HG02943 (cell line): Measurements from ENCODE around the gene NUP98.

Experiments used
- ATAC-seq: cut with Tn5 transposase; IDR thresholded peaks from one replicate; pipeline ENCODE4 v1.9.1; 2021; ENCODE audit warnings: mild to moderate bottlenecking, low read depth, moderate library complexity; ENCODE audit not compliant: unreplicated experiment

Gene NUP98

DNA sequence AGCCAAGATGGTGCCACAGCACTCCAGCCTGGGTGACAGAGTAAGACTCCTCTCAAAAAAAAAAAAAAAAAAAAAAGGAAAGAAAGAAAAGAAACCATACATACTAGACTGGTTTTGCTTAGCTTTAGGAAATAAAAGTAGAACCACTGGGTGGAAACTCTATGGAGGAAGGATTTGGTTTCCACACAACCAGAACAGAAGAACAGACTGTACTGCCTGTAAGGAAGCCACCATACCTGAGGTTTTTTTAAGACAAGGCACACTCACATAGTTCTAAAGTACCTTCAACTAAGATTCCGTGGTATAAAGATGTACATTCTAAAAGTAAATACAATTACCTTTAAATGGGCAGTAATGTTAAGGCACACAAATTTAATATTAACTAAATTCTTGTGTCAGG, 58.6 kb downstream of the NUP98 start:
- ATAC-seq = no peak

DNA sequence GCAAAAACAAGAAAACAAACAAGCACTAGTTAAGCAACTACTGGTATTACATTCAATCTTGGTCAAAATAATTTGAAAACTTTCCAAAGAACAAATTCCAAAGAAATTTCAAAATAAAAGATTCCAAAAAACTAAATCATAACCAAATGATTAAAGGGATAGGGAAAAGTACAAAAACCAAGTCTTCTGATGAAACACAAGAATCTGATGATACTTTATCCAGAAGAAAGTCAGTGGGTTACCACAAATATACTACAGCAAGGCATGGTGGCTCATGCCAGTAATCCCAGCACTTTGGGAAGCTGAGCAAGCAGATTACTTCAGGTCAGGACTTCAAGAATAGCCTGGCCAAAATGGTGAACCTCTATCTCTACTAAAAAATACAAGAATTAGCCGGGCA, 59.1 kb downstream of the NUP98 start:
- no peak for ATAC-seq

DNA sequence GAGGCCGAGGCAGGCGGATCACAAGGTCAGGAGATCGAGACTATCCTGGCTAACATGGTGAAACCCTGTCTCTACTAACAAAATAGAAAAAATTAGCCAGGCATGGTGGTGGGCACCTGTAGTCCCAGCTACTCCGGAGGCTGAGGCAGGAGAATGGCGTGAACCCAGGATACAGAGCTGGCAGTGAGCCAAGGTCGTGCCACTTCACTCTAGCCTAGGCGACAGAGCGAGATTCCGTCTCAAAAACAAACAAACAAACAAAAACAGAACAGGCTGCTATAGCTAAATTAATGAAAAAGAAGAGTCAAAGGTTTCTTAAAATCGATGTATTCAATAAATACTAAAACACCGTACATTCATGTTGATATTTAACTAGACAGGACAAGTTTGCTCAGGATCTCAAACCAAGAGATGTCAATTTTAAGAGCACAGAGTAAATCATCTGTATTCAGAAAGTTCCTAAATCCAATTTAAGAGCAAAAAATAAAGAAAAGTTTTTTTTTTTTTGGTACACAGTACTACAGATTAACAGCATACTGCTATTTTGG, 59.9 kb downstream of the NUP98 start:
- no peak for ATAC-seq

DNA sequence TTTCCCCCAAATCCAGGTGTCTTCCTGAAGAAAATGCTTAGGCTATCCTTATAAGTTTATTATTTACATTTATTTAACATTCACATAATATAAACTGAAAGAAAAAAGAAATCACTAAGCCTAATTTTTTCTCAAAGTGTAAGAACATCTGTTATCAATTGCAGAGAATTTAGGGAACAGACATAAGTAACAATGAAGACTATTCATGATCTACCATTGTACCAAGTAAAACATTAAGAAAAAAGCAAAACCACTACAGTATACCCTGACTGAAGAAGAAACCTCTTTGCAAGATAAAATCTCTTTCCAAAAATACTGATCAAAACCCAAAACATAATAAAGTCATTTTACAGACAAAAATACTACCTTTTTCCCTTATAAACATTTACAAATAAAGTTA, 60.5 kb downstream of the NUP98 start:
- no peak for ATAC-seq

DNA sequence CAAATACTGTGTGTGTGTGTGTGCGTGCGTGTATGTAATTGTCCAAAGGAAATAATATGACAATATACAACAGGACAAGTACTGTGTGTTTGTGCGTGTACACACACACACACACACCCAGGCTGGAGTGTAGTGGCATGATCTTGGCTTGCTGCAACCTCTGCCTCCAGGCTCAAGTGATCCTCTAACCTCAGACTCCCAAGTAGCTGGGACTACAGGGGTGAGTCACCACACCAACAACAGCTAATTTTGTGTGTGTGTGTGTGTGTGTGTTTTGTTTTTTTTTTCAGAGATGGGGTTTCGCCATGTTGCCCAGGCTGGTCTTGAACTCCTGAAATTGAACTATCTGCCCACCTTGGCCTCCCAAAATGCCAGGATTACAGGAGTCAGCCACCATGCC, 61.5 kb downstream of the NUP98 start:
- no peak for ATAC-seq

DNA sequence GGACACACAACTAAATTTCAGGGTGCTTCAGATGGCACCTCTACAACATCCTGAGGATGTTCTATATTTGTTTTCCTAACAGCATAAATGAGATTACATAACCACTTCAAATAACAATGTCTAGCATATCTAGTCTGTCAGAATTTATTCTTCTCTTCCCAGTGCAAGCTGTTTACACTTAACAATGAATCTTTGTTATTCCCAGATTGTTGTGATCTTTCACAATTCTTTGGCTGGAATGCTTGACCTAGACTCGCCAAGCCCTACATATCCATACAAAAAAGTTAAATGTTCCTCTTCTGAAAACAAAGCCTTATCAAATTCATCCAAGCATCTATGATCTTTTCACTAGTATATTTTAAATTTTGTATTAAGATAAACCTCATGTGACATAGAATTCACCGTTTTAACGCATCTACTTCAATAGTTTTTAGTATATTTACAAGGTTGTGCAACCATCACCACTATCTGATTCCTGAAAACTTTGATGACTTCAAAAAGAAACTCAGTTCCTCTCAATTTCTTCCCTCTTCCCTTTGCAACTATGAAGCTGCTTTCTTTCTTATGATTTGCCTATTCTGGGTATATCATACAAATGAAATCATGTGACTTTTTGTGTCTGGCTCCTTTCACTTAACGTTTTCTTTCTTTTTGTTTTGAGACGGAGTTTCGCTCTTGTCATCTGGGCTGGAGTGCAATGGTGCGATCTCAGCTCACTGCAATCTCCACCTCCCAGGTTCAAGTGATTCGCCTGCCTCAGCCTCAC, 64.5 kb downstream of the NUP98 start:
- no peak for ATAC-seq

DNA sequence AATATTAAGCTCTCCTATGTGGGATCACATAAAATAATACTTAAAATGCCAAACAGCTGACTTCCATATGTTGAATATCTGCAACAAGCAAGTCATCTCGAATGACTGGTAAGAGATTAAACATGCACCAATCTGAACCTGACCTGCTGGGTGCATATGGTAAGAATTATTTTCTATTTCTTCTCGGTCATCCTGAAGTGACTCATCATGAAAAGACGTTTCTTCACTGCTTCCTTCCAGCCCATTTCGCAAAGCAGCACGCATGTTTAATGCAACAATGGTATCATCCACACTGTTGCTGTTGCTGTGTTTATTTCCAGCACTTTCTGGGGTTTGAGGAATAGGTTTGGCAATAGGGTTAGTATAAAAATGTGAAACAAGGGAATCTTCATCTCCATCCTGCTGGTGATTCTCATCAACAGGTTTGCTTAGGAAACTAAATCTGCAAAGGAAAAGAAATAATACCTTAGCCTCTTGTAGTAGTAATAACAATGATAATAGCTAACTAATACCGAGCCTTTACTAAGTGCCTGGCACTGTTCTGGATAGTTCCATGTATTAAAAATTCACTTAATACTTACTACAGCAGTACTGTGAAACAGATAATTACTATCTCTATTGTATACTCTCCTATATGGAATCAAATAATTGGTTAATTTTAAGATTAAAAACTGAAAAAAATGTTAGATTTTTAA, 74.2 kb downstream of the NUP98 start:
- no peak for ATAC-seq

DNA sequence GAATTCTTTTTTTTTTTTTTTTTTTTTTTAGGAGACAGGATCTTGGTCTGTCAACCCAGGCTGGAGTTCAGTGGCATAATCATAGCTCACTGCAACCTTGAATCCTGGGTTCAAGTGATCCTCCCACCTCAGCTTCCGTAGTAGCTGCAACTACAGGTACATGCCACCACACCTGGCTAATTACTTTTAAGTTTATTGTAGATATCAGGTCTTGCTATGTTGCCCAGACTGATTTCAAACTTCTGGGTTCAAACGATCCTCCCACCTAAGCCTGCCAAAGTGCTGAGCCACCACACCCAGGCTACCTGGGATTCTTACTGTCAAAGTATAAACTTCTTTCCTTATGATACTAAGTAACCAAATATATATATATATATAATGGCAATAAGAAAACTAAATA, 75.3 kb downstream of the NUP98 start:
- ATAC-seq = no peak

DNA sequence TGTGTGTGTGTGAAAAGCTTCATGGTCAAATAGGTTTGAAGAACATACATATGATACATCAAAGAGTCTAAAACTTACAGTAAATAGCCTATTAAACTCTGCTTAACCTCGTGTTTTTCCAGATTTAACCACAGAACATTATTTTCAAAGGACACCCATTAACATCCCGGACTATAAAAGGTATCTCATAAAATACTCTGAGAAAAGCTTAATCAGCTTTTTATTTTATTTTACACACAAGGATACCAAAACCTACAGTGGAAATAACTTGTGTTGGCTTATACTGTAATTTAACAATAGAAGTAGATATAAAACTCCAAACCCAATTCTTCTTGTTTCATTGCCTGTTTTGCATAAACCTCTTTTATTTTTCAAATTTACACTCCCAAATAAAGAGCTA, 76.4 kb downstream of the NUP98 start:
- no peak for ATAC-seq

DNA sequence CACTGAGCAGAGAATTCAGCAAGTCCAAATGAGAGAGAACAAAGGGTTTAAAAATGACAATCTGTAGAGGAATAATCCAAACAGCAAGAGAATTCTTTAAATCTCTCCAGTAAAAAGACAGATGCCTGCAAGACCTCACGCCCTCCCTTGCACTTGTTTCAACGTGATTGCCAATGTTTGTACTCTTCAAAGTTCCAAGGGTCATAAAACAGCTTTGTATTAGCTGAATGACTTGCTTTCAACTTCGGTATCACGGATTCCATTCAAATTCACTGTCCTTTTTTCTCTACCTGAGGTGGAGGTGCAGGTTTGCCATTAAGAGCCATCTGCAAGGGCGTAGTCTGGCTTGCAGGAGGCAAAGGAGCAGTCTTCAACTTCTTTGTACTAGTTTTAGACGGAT, 85.1 kb downstream of the NUP98 start:
- no peak for ATAC-seq

DNA sequence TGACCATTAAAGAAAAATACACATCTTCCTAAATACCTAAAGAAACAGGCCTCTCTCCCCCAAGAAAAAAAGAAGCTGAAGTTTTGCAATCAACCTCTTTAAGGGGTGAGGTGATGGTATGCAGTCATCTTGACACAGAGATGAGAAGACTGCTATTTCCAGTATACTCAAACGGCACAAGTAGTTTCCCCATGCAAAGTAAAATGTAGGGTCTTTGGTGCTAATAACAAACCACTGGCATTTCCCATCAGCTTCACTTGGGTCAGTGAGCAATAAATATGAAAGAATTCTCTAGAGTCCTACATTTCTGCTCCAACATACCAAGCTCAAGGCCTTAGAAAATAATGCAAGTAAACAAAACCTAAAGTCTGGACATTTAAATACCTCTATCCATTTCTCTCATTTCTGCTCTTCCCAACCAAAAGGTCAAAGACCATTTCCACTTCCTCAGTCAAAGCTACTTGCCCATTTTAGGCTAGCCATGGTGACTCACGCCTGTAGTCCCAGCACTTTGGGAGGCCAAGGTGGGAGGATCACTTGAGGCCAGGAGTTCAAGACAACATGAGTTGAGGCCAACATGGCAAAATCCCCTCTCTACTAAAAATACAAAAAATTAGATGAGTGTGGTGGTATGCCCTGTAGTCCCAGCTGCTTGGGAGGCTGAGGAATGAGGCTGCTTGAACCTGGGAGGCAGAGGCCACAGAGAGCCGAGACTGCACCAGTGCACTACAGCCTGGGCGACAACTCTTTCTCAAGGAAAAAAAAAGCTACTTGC, 86.7 kb downstream of the NUP98 start:
- ATAC-seq = no peak

DNA sequence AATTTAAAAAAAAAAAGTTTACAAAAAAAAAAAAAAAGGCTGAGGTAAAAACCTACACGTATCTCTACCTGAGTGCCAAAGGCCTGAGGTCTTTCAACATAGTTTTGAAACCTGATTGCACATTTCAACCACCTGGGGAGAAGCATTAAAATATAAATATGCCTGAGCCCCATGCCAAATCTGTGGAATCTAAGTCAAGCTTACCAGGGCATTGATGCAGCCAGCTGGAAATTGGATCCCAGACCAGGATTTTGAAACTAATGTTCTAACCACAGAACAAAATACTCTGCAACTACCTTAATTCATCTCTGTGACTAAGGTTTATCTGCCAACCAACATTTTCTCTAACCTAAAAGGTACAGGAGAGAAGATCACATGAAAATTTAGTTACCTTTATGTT, 87.4 kb downstream of the NUP98 start:
- ATAC-seq = no peak

DNA sequence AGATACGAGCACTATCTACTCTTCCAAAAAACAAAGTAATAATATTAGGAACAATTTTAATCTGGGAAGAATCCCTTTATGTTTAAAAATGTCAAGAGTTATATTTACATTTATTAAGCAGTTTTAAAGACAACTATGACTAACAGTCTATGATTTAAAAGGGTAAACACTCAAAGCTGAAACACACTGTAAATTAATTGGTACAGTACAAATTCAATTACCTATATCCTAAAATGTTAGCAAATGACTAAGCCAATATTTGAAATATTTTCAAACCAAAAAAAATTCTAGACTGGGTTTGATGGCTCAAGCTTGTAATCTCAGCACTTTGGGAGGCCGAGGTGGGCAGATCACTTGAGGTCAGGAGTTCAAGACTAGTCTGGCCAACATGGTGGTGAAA, 90.2 kb downstream of the NUP98 start:
- no peak for ATAC-seq

DNA sequence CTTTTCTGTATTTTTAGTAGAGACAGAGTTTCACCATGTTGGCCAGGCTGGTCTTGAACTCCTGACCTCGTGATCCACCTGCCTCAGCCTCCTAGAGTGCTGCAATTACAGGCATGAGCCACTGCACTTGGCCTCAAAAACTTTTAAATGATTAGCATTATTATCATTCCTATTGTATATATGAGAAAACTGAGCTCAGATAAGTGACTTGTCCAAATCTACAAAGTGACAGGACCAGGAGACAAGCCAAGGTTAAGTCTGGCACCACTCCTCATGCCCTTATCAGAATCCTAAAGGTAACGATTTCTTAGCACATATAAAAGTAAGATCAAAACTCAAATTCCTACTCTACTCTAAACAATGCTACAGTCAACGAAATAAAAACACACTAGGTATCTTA, 94.0 kb downstream of the NUP98 start:
- ATAC-seq = no peak

DNA sequence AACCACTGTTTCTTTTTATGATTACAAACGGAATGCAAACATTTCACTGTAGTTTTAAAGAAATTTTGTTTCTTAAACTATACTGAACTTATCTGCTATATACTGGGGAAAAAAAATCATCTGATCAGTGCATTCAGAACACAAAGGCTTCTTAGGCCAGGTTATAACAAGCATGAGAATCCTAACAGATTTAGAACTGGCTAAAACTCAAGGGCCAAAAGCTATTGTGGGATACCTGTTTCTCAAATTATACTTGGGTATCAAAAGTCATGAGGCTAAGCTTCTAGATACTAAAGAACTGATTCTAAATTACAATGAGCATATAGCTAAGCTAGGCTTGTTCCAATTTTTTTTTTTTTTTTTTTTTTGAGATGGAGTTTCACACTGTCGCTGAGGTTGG, 96.4 kb downstream of the NUP98 start:
- ATAC-seq = no peak

DNA sequence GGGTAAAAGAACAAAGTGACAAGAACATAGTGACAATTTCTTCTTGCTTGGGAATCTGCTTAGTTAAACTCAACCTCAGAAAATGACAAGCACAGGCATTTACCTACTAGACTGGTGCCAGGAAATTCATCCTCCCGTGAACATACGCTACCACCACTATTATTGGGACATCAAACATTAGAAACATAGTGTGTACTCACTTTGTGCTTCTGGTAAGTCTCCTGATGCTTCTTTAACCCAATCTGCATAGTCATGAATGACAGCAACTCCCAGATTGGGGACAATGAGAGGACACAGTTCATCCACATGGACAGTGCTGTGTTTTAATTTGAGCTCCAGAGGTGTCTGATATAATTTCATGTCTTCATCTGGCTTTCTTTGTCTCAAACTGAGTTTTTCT, 96.9 kb downstream of the NUP98 start:
- no peak for ATAC-seq

DNA sequence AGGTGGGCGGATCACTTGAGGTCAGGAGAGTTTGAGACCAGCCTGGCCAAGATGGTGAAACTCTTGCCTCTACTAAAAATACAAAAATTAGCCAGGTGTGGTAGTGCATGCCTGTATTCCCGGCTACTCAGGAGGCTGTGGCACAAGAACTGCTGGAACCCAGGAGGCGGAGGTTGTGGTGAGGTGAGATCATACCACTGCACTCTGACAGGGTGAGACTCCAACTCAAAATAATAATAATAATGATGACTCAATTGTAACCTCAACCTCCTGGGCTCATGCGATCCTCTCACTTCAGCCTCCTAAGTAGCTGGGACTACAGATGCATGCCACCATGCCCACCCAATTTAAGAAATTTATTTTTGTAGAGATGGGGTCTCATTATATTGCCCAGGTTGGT, 110.6 kb downstream of the NUP98 start:
- no peak for ATAC-seq

DNA sequence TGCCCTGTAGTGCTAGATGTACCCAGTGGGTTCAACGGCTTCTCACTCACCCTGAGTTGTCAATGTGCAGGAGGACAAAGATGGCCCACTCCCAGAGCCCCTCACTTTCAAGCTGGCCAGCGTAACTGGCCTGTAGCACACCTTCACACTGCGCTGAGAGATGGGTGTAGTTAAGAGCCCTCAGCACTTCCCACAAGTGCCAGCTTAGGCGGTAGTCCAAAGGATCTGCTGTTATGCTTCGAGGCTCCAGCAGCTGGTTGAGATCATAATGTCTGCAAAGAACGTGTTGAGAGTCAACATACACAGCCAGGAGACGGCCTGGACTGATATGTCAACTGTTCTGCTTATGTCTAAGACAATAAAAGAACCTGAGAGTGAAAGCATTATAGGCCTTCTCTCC, 111.4 kb downstream of the NUP98 start:
- ATAC-seq = no peak

DNA sequence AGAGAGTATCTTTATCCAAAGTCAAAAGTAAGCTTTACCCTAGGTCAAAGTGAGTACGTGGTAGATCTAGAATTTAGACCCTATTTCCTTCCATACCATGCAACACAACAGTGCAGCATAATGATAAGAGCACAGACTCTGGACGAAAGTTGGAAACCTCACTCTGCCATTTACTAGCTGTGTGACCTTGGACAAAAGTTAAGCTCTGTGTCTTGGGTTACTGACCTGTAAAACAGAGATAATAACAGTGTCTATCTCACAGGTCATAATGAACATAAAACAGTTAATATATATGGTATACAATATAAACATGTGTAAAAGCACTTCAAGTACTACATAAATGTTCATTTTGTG, 112.6 kb downstream of the NUP98 start:
- no peak for ATAC-seq

DNA sequence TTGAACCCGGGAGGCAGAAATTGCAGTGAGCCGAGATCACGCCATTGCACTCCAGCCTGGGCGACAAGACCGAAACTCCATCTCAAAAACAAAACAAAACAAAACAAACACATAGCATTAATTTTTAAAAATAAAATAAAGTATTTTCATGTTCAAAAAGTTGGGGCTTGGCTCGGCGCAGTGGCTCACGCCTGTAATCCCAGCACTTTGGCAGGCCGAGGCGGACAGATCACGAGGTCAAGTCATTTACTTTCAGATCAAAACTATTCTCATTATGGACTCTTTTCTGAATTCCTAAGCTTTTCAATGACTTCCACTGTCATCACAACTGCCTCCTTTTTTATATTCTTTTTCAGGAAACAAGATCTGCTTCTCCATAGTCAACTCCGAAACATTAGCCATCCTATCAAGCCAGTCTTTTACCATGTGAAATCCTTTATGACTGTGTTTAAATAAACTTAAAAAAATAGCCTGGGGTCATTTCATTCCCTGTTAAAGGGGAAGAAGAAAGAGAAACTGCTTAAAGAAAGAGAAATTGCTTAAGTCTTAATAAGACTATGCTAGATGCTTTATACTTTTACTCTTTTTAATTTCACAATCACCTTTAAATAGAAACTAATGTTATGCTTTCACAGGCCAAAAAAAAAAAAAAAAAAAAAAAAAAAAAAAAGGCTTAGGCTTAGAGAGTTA, 113.1 kb downstream of the NUP98 start:
- ATAC-seq = no peak

DNA sequence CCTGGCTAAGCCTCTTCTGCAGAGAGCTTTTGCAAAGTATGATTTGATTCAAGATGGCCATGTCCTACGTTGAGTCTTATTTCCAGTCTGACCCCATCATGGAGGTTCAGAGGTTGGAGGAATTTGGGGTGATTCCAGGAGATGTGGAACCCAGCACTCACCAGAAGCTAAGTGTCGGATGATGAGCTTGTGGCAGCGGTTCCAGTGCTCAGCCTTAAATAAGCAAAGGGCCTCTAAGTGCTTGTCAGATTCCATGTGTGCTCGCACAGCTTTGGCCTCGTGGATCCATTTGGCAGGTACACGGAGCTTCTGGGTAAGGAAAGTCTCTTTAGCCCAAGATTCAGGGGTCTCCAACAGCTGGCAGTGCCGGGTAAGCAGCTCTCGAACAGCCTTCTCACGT, 114.3 kb downstream of the NUP98 start:
- no peak for ATAC-seq
